Smooth muscle cell (in vitro differentiated cells): ENCODE data around the gene PLOD3. TPM values are rescaled to one million over a fixed set of nuclear protein-coding genes. Genes with fewer than 3 reads are reported as not detected.
"Not testable (repeated sequence)": the region's sequence is repeated elsewhere in the genome, so short reads cannot be mapped to it uniquely, and the experiment has no call there.

Experiments used
- DNase-seq: peaks from one replicate; lab custom pipeline; 2025; ENCODE audit not compliant: unreplicated experiment; lab: John Stamatoyannopoulos, UW
- H2AFZ ChIP-seq: fragments of 200-600 bp; sonication (generic); 2 replicates; pipeline ENCODE4 v1.6.0; 2016; ENCODE audit warnings: antibody characterized with exemption, low read depth, mild to moderate bottlenecking
- H3F3A ChIP-seq: fragments of 200-600 bp; sonication (generic); 2 replicates; pipeline ENCODE4 v1.6.0; 2017; ENCODE audit warnings: antibody characterized with exemption, low read depth
- H3K27ac ChIP-seq: fragments of 200-600 bp; sonication (generic); 2 replicates; pipeline ENCODE4 v1.5.1; 2016; ENCODE audit warnings: low read depth, mild to moderate bottlenecking
- H3K27me3 ChIP-seq: fragments of 200-600 bp; sonication (generic); 2 replicates; pipeline ENCODE4 v1.6.1; 2016; ENCODE audit warnings: low read depth, mild to moderate bottlenecking
- H3K36me3 ChIP-seq: fragments of 200-600 bp; sonication (generic); 2 replicates; pipeline ENCODE4 v1.5.1; 2016; ENCODE audit warnings: low read depth
- H3K4me1 ChIP-seq: fragments of 200-600 bp; sonication (generic); 2 replicates; pipeline ENCODE4 v1.5.1; 2016; ENCODE audit warnings: low read depth
- H3K4me2 ChIP-seq: fragments of 200-600 bp; sonication (generic); 2 replicates; pipeline ENCODE4 v1.6.0; 2016; ENCODE audit warnings: mild to moderate bottlenecking
- H3K4me3 ChIP-seq: fragments of 200-600 bp; sonication (generic); 2 replicates; pipeline ENCODE4 v1.5.1; 2016; ENCODE audit warnings: mild to moderate bottlenecking
- H3K79me2 ChIP-seq: fragments of 200-600 bp; sonication (generic); 2 replicates; pipeline ENCODE4 v1.6.0; 2016; ENCODE audit warnings: low read depth, mild to moderate bottlenecking
- H3K9ac ChIP-seq: fragments of 200-600 bp; sonication (generic); 2 replicates; pipeline ENCODE4 v1.6.0; 2016; ENCODE audit warnings: low read depth
- H3K9me3 ChIP-seq: fragments of 200-600 bp; sonication (generic); replicated peaks from 2 replicates; pipeline ENCODE4 v1.5.1; 2016; ENCODE audit warnings: low read depth
- H4K20me1 ChIP-seq: fragments of 200-600 bp; sonication (generic); 2 replicates; pipeline ENCODE4 v1.6.0; 2016; ENCODE audit warnings: low read depth
- WGBS: methylation state at CpG from one replicate; pipeline ENCODE4 v1.1.7; 2016; ENCODE audit warnings: low lambda C conversion rate; 5-methylcytosine and 5-hydroxymethylcytosine counted together
- polyA plus RNA-seq: library from polyadenylated mRNA; unstranded; fragments of >200 nt; fragmentation: Nextera tagmentation; extraction: Ambion mirVana; gene quantifications from 2 replicates; pipeline ENCODE4 v1.2.1, GENCODE V29; 2016
- total RNA-seq: library from RNA; depleted of rRNA; stranded (reverse); fragments of >200 nt; gene quantifications from 2 replicates; pipeline ENCODE4 v1.2.3, GENCODE V29; 2014
- TF ChIP-seq, protein P1 (sequence below): fragments of 200-600 bp; sonication (generic); IDR thresholded peaks from 2 replicates; pipeline ENCODE4 v1.5.1; 2017; ENCODE audit warnings: borderline replicate concordance, mild to moderate bottlenecking, antibody characterized with exemption; ENCODE audit not compliant: insufficient read depth, poor library complexity, severe bottlenecking

PLOD3 gene
- total and polyA plus RNA-seq, 2 experiments from 2014 or later, result 58.4 to 168 TPM

DNA sequence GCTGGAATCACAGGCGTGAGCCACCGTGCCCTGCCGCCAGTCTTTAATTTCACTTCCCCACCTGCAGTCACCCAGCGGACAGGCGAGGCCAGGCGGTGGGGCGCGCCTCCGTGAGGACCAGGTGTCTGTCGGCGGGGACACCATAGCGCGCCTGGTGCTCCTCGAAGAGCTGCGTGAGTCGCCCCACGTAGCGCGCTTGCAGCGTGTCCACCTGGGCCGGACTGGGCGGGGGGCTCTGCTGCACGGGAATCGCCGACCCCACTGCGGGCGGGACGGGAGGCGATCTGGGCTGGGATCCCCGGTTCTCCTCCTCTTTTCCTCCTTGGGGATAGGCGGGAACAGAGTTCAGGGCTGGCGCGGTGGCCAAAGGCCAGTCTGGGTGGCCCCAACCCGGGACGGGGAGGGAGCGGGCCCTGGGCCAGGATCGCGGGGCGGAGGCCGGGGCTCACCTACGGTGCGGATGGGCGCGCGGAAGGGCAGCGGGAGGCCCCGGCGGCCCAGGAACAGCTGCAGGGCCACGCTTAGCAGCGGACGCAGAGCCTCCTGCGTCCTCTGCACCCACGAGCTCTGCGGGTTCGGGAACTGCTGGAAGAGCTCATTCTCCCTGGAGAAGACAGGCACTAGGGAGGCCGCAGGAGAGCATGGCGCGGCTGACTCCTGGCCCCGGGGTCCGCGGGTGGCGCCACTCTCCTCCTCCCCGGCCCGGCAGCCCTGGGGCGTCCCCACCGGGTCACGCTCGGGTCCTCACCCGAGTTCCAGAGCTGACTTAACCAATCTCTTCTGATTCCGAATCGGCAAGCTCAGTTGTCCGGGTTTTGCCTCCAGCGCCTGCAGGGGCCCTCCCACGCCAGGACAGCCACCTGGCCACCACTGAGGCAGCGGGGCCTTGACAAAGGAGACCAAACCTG lies 15.4 kb downstream of the PLOD3 start:
- H4K20me1 ChIP-seq, result no peaks in the 10 kb centered on the region
- H2AFZ ChIP-seq, result no peak overlapping the region
- TF ChIP-seq, protein P1, sequence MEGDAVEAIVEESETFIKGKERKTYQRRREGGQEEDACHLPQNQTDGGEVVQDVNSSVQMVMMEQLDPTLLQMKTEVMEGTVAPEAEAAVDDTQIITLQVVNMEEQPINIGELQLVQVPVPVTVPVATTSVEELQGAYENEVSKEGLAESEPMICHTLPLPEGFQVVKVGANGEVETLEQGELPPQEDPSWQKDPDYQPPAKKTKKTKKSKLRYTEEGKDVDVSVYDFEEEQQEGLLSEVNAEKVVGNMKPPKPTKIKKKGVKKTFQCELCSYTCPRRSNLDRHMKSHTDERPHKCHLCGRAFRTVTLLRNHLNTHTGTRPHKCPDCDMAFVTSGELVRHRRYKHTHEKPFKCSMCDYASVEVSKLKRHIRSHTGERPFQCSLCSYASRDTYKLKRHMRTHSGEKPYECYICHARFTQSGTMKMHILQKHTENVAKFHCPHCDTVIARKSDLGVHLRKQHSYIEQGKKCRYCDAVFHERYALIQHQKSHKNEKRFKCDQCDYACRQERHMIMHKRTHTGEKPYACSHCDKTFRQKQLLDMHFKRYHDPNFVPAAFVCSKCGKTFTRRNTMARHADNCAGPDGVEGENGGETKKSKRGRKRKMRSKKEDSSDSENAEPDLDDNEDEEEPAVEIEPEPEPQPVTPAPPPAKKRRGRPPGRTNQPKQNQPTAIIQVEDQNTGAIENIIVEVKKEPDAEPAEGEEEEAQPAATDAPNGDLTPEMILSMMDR, result no peak
- H3K79me2 ChIP-seq, result no peaks in the 10 kb centered on the region
- DNase-seq, result no peak
- H3K36me3 ChIP-seq, result no peaks in the 10 kb centered on the region
- WGBS, result 20% methylated on average over 50 of the region's 75 CpGs
- H3K4me1 ChIP-seq, result no peaks in the 10 kb centered on the region
- peaks cover 43% of the 10 kb centered on the region for H3K27me3 ChIP-seq
- H3K4me3 ChIP-seq, result peak overlapping the region; percentile 21
- no peaks in the 10 kb centered on the region for H3K9me3 ChIP-seq
- H3F3A ChIP-seq, result no peaks in the 10 kb centered on the region
- peak overlapping the region; percentile 68 for H3K4me2 ChIP-seq
- H3K27ac ChIP-seq, result no peak overlapping the region
- H3K9ac ChIP-seq, result no peak overlapping the region

DNA sequence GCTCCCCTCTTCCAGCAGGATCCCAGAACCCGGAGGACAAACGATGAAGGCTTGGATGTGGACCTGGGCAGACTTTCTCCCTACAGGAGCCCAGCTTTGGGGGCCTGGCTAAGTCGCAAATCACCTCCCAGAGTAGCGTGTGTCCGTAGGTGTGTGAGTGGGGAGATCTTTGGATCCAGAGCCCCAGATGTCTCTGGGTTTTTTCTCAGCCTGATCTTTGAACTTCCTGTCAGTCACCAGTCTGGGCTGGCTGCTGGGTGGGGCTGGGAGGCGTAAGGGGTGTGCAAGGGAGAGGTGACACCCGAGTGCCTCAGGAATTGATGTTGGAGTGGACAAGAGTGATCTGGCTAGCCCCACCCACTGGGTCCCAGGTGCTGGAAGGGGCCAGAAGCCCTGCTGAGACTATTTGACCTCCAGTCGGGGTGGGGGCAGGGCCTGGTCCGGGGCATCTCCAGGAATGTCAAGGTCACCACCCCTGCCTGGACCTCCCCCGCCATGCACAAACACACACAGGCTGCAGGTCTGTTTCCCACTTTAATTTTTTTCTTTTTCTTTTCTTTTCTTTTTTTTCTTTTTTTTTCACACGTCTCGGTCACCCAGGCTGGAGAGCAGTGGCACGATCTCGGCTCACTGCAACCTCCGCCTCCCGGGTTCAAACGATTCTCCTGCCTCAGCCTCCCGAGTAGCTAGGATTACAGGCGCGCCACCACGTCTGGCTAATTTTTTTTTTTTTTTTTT lies 16.4 kb downstream of the PLOD3 start, which contains the start of gene MOGAT3:
Gene MOGAT3, minus strand, starts transcription at position 175 of the 738 bp plus-strand sequence. CDS start 182 bp downstream, outside the sequence.
- Histone ChIP-seq H3K4me1 (no peaks in the 10 kb centered on the region), H3K79me2 (no peaks in the 10 kb centered on the region), H3K9me3 (no peaks in the 10 kb centered on the region), H3K9ac (no peak within 1 kb of the TSS), H3F3A (no peaks in the 10 kb centered on the region), H4K20me1 (no peaks in the 10 kb centered on the region), H3K27ac (no peak within 1 kb of the TSS), H3K4me2 (peak within 1 kb of the TSS; percentile 68), H2AFZ (no peak within 1 kb of the TSS), H3K36me3 (no peaks in the 10 kb centered on the region), H3K27me3 (peaks cover 43% of the 10 kb centered on the region), H3K4me3 (peak within 1 kb of the TSS; percentile 21)
- TF ChIP-seq, protein P1, result no peak
- DNase-seq, result no peak
- 55% methylated on average over 21 of the region's 21 CpGs for WGBS

DNA sequence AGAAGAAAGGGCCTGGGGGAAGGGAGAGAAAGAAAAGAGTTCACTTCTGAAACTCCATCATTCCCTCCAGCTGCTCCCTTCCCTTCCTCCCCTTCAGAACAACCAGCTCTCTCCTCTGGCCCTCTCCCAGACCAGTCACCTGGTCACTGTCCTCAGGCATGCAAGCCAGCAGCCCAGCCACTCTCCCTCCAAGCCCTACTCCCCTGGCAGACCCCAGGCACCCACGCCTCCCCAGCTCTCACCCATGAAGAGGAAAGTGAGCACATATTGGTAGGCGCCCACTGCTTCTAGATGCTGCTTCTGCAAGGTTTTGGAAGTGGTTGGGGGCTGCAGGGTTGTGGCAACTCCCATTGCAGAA lies 16.9 kb downstream of the PLOD3 start:
- Histone ChIP-seq H3F3A (no peaks in the 10 kb centered on the region), H3K9ac (no peak overlapping the region), H3K79me2 (no peaks in the 10 kb centered on the region), H3K9me3 (no peaks in the 10 kb centered on the region), H3K27ac (no peak overlapping the region), H2AFZ (no peak overlapping the region), H4K20me1 (no peaks in the 10 kb centered on the region), H3K4me3 (peak overlapping the region; percentile 8), H3K27me3 (peaks cover 43% of the 10 kb centered on the region), H3K4me1 (no peaks in the 10 kb centered on the region), H3K36me3 (no peaks in the 10 kb centered on the region), H3K4me2 (no peak overlapping the region)
- DNase-seq, result no peak
- 83% methylated on average over 2 of the region's 2 CpGs for WGBS
- TF ChIP-seq, protein P1, result no peak

DNA sequence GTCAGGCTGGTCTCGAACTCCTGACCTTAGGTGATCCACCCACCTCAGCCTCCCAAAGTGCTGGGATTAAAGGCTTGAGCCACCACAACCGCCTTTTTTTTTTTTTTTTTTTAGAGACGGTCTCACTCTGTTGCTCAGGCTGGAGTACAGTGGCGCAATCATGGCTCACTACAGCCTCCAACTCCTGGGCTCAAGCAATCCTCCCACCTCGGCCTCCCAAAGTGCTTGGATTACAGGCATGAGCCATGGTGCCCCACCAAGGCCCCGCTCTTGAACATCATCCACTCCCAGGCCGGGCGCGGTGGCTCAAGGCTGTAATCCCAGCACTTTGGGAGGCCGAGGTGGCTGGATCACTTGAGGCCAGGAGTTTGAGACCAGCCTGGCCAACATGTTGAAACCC lies 17.9 kb downstream of the PLOD3 start:
- H2AFZ ChIP-seq, H3K9me3 ChIP-seq, H3K4me3 ChIP-seq, H3K4me2 ChIP-seq, H3K79me2 ChIP-seq, H3K27ac ChIP-seq, H3K4me1 ChIP-seq, H4K20me1 ChIP-seq, H3K9ac ChIP-seq, DNase-seq, H3K36me3 ChIP-seq, H3F3A ChIP-seq: not testable (repeated sequence)
- WGBS, result 88% methylated on average over 10 of the region's 10 CpGs
- peaks cover 43% of the 10 kb centered on the region for H3K27me3 ChIP-seq
